HG03039 (cell line): ENCODE measurements around the gene ANGPTL7.
"Not testable (repeated sequence)": the region's sequence is repeated elsewhere in the genome, so short reads cannot be mapped to it uniquely, and the experiment has no call there.

Source experiments
- ATAC-seq: cut with Tn5 transposase; IDR thresholded peaks from one replicate; pipeline ENCODE4 v1.9.1; 2021; ENCODE audit warnings: mild to moderate bottlenecking, moderate library complexity; ENCODE audit not compliant: unreplicated experiment

ANGPTL7 gene

GRCh38 chr1:11168731-11169130, 20.4 kb upstream of the ANGPTL7 start:
- ATAC-seq: no peak

GRCh38 chr1:11169202-11169601, 20.0 kb upstream of the ANGPTL7 start:
- no peak for ATAC-seq

- ATAC-seq: no peak
These were observed 19.1 kb upstream of the ANGPTL7 start for GRCh38 chr1:11170102-11170501.

- ATAC-seq: no peak
These were observed 14.8 kb upstream of the ANGPTL7 start for GRCh38 chr1:11174261-11174942.

- ATAC-seq: no peak
These were observed 13.7 kb upstream of the ANGPTL7 start for GRCh38 chr1:11175461-11175860.

- ATAC-seq: no peak
These were observed 13.0 kb upstream of the ANGPTL7 start for GRCh38 chr1:11176081-11176706.

GRCh38 chr1:11178021-11179015, 10.8 kb upstream of the ANGPTL7 start:
- no peak for ATAC-seq

GRCh38 chr1:11179125-11179524, 10.0 kb upstream of the ANGPTL7 start:
- no peak for ATAC-seq

- ATAC-seq: not testable (repeated sequence)
These were observed 9.4 kb upstream of the ANGPTL7 start for GRCh38 chr1:11179749-11180148.

- ATAC-seq: no peak
These were observed 8.8 kb upstream of the ANGPTL7 start for GRCh38 chr1:11180342-11180744.

- no peak for ATAC-seq
These were observed 6.3 kb upstream of the ANGPTL7 start for GRCh38 chr1:11182884-11183283.

- no peak for ATAC-seq
These were observed 4.2 kb upstream of the ANGPTL7 start for GRCh38 chr1:11184973-11185372.

- no peak for ATAC-seq
These were observed 2.2 kb upstream of the ANGPTL7 start for GRCh38 chr1:11187000-11187399.

- ATAC-seq: no peak
These were observed 1.7 kb upstream of the ANGPTL7 start for GRCh38 chr1:11187494-11187893.

- ATAC-seq: no peak
These were observed 1.2 kb upstream of the ANGPTL7 start for GRCh38 chr1:11187931-11188330.

- ATAC-seq: no peak
These were observed 774 bp upstream of the ANGPTL7 start for GRCh38 chr1:11188381-11188780.

GRCh38 chr1:11193376-11193775, 4.2 kb downstream of the ANGPTL7 start:
- no peak for ATAC-seq

- ATAC-seq: no peak
These were observed 5.4 kb downstream of the ANGPTL7 start for GRCh38 chr1:11194407-11195176.

- ATAC-seq: no peak
These were observed 7.8 kb downstream of the ANGPTL7 start for GRCh38 chr1:11196945-11197344.

- ATAC-seq: no peak
These were observed 8.2 kb downstream of the ANGPTL7 start for GRCh38 chr1:11197359-11197758.

- ATAC-seq: no peak
These were observed 9.1 kb downstream of the ANGPTL7 start for GRCh38 chr1:11198257-11198656.
